Erythroblast (primary cell): Measurements from ENCODE around the gene DPEP3.

Source experiments
- GATA1 ChIP-seq: IDR thresholded peaks from 2 replicates; pipeline ENCODE4 v1.6.1; 2011; ENCODE audit warnings: low read depth, mild to moderate bottlenecking, control low read depth, low read length, moderate library complexity
- POLR2A ChIP-seq: IDR thresholded peaks from 2 replicates; pipeline ENCODE4 v1.6.1; 2011; ENCODE audit warnings: mild to moderate bottlenecking, low read length

DNA sequence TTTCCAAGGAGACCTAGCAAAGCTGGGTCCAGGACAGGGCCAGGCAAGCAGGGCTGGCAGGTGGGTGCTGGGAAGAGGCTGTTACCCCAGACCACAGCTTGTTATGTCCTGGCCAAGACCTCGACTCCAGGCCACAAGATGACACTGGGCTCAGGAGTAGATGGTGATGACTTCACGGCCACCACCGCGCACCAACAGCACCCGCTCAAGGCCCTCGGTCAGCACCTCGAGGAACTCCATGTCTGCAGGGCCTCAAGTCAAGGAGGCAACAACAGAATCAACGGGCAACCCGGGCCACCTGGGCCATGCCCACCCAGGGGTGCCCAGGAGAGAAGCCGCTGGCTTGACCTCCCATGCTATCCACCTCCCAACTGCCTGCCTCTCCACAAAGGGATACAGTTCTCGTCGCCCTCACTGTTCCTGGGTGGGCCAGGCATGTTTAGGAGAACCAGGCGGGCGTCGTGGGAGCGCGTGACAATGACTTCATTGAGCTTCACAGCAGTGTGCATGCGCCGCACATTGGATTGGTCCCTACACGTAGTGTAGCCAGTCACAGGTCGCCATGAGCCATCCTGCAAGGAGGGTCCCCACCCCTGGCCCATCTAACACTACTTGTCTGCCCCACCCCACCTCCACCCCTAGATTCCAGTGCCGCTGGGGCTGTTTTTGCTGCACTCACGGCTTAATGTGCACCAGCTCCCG lies 35.5 kb downstream of the DPEP3 start:
- no peak for TF ChIP-seq POLR2A
- TF ChIP-seq GATA1, result no peak
